Measurements from ENCODE around the gene STK33. TPM values are rescaled to one million over a fixed set of nuclear protein-coding genes. Genes with fewer than 3 reads are reported as not detected.
A peak's percentile ranks its signal among the peaks of the same experiment; 100 is the strongest.

Gene STK33
- total RNA-seq, 4 donors from 2014 or later, result 0.76 TPM; not detected in 3

DNA sequence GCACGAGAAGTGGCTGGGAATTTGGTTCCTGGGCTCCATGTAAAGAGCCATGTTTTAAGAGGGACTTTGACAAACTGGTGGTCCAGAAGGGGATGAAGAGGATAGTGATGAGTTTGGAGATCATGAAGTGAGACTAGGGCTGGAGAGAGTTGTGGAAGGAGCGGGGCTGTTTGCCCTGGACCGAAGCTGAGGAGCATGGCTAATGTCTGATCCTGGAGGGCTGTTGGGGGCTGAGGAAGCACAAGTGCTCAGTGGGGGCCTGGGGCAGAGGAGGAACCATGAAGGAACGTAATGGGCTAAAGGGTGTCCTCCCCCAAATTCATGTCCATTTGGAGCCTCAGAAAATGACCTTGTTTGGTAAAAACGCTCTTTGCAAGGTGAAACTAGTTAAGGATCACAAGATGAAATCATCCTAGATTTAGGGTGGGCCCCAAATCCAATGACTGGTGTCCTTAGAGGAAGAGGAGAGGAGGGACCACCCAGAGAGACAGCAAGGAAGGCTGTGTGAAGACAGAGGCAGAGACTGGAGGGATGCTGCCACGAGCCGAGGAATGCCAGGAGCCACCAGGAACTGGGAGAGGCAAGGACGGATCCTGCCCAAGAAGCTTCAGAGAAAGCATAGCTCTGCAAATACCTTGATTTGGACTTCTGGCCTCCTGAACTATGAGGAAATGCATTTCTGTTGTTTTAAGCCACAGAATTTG is 223.1 kb downstream of the STK33 start:
- H3K4me1 ChIP-seq, result no peaks in the 10 kb centered on the region
- H3K9me3 ChIP-seq, result no peaks in the 10 kb centered on the region
- TF ChIP-seq EP300 (IDR thresholded peaks at IDR 0.05) (no peak), POLR2AphosphoS5 (IDR thresholded peaks at IDR 0.05) (no peak), POLR2A (IDR thresholded peaks at IDR 0.05) (no peak)
- TF ChIP-seq, protein P1, sequence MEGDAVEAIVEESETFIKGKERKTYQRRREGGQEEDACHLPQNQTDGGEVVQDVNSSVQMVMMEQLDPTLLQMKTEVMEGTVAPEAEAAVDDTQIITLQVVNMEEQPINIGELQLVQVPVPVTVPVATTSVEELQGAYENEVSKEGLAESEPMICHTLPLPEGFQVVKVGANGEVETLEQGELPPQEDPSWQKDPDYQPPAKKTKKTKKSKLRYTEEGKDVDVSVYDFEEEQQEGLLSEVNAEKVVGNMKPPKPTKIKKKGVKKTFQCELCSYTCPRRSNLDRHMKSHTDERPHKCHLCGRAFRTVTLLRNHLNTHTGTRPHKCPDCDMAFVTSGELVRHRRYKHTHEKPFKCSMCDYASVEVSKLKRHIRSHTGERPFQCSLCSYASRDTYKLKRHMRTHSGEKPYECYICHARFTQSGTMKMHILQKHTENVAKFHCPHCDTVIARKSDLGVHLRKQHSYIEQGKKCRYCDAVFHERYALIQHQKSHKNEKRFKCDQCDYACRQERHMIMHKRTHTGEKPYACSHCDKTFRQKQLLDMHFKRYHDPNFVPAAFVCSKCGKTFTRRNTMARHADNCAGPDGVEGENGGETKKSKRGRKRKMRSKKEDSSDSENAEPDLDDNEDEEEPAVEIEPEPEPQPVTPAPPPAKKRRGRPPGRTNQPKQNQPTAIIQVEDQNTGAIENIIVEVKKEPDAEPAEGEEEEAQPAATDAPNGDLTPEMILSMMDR (IDR thresholded peaks at IDR 0.05), result no peak
- no peak overlapping the region for H3K27ac ChIP-seq
- H3K36me3 ChIP-seq, result no peaks in the 10 kb centered on the region
- DNase-seq (ENCODE audit: low spot score in 2 of 2), result peak in 1 of 2 donors; percentile 60
- no peak overlapping the region for H3K4me3 ChIP-seq
- WGBS, result 90% methylated on average over 8 of the region's 8 CpGs
- H3K27me3 ChIP-seq, result no peaks in the 10 kb centered on the region

DNA sequence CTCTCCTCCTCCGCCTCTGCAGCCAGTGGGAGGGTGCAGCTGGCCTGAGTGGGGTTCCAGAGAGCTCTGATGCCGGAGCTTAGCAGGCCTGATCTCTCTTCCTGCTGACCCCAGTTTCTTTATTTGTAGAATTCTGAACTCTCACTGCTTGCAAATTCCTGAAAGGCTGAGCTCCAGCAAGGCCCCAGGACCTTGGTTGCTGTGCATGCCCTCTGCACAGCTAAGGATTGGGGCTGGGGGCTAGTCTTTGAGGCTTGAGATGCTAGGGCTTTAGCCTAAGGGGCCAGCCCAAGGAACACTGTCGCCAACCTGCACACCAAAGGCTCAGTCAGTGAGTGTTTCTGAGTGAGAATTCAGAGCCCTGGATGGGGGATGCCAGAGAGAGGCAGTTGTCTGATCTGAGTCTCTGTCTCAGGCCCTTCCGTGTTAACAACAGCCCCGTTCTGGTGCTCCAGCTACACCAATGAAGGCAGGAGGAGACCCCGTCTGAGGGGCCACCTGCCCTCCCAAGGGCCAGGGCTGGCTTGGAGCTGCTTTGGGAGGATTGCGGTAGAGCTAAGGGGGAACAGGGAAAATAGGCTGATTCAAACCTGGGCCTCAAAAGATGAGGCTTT is 224.3 kb downstream of the STK33 start:
- TF ChIP-seq EP300 (IDR thresholded peaks at IDR 0.05) (no peak), POLR2A (IDR thresholded peaks at IDR 0.05) (no peak), POLR2AphosphoS5 (IDR thresholded peaks at IDR 0.05) (no peak)
- TF ChIP-seq, protein P1 (IDR thresholded peaks at IDR 0.05), result no peak
- Histone ChIP-seq H3K4me1 (no peaks in the 10 kb centered on the region), H3K27me3 (no peaks in the 10 kb centered on the region), H3K9me3 (no peaks in the 10 kb centered on the region), H3K4me3 (no peak overlapping the region), H3K27ac (no peak overlapping the region), H3K36me3 (no peaks in the 10 kb centered on the region)
- 92% methylated on average over 6 of the region's 7 CpGs for WGBS
- DNase-seq (ENCODE audit: low spot score in 2 of 2), result peak in 1 of 2 donors; percentile 54

DNA sequence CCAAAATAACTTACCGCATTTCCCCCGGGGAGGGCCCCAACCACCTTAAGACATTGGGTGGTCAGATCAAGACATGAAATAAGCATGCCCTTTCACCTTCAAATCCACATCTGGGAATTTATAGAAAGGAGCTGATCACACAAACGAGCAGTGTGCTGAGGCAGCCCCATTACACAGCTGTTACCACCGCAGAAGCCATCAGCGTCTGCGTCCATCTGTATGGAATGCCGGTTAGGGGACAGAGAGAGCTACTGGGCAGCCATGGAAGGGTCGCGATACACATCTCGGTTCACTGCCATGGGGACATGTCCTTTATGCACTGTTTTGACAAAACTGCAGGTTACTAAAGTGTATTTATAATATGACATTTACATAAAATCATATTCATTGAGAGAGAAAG is 225.3 kb downstream of the STK33 start:
- H3K9me3 ChIP-seq, result no peaks in the 10 kb centered on the region
- TF ChIP-seq POLR2A (IDR thresholded peaks at IDR 0.05) (no peak), POLR2AphosphoS5 (IDR thresholded peaks at IDR 0.05) (no peak), EP300 (IDR thresholded peaks at IDR 0.05) (no peak)
- TF ChIP-seq, protein P1 (IDR thresholded peaks at IDR 0.05), result no peak
- H3K27ac ChIP-seq, result no peak overlapping the region
- DNase-seq (ENCODE audit: low spot score in 2 of 2), result no peak
- no peaks in the 10 kb centered on the region for H3K27me3 ChIP-seq
- 73% methylated on average over 10 of the region's 10 CpGs for WGBS
- no peaks in the 10 kb centered on the region for H3K4me1 ChIP-seq
- H3K4me3 ChIP-seq, result no peak overlapping the region
- no peaks in the 10 kb centered on the region for H3K36me3 ChIP-seq

DNA sequence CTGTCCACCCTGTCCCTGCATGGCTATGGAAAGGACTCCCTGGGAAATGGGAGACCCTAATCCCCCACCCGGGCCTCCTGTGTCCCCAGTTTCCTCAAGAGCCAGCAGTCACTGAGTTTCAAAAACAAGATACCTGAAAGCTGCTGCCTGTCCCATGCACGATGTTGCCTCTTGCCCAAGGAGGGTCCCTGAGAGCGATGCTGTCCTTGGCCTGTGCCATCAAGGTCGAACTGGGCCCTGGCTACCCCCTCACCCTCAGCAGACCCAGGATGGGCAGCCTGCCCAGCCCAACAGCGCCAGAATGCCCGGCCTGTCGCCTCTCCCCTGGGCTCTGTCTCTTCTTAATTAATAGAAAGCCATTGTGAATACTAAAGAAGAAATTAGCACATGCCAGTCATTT is 225.8 kb downstream of the STK33 start:
- no peak for TF ChIP-seq POLR2AphosphoS5 (IDR thresholded peaks at IDR 0.05)
- TF ChIP-seq POLR2A (IDR thresholded peaks at IDR 0.05), result no peak
- TF ChIP-seq EP300 (IDR thresholded peaks at IDR 0.05), result no peak
- TF ChIP-seq, protein P1 (IDR thresholded peaks at IDR 0.05), result no peak
- H3K4me3 ChIP-seq, result no peak overlapping the region
- H3K4me1 ChIP-seq, result no peaks in the 10 kb centered on the region
- WGBS, result 52% methylated on average over 6 of the region's 7 CpGs
- H3K27me3 ChIP-seq, result no peaks in the 10 kb centered on the region
- no peaks in the 10 kb centered on the region for H3K9me3 ChIP-seq
- H3K27ac ChIP-seq, result no peak overlapping the region
- no peaks in the 10 kb centered on the region for H3K36me3 ChIP-seq
- DNase-seq (ENCODE audit: low spot score in 2 of 2), result no peak

DNA sequence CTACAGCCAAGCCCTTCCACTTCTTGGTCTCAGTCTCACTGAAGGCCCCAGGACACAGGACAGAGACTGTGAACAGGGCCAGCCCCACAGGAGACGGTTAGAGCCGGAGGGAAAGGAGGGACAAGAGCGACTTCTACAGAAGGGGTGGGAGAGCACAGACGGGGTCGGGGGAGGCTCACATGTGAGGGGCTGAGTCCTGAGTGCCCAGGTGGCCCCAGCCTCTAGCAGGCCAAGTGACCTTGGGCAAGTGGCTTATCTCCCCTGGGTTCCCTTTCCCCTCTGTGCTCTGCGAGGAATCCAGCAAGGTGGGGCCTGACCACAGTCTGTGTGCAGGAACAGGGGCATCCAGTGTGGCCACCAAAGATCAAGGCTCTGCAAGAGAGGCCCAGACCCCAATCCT is 227.7 kb downstream of the STK33 start:
- TF ChIP-seq POLR2A (IDR thresholded peaks at IDR 0.05) (no peak), EP300 (IDR thresholded peaks at IDR 0.05) (no peak), POLR2AphosphoS5 (IDR thresholded peaks at IDR 0.05) (no peak)
- TF ChIP-seq, protein P1 (IDR thresholded peaks at IDR 0.05), result no peak
- no peak for DNase-seq (ENCODE audit: low spot score in 2 of 2)

More for the DNA sequence above, 227.7 kb downstream of the STK33 start:
- no peaks in the 10 kb centered on the region for H3K9me3 ChIP-seq
- 86% methylated on average over 6 of the region's 6 CpGs for WGBS
- H3K27ac ChIP-seq, result no peak overlapping the region
- H3K4me1 ChIP-seq, result no peaks in the 10 kb centered on the region
- no peak overlapping the region for H3K4me3 ChIP-seq
- no peaks in the 10 kb centered on the region for H3K36me3 ChIP-seq
- H3K27me3 ChIP-seq, result no peaks in the 10 kb centered on the region
